ENCODE data around the gene MCM3AP. TPM values are rescaled to one million over a fixed set of nuclear protein-coding genes. Genes with fewer than 3 reads are reported as not detected.
"Not testable (repeated sequence)": the region's sequence is repeated elsewhere in the genome, so short reads cannot be mapped to it uniquely, and the experiment has no call there.

MCM3AP gene
- total RNA-seq, 2 experiments from 2014 or later: 71.1 to 106 TPM

- Mint-ChIP-seq H3K4me1 (peaks cover 6% of the 10 kb centered on the region), H3K27ac (no peak overlapping the region), H3K9me3 (ENCODE audit: low read depth) (no peaks in the 10 kb centered on the region), H3K36me3 (ENCODE audit: low read depth) (peaks cover 70% of the 10 kb centered on the region), H3K27me3 (no peaks in the 10 kb centered on the region), H3K4me3 (no peak overlapping the region)
- intact Hi-C loops (cut with DNase I, micrococcal nuclease): no loop called here
- DNase-seq (no peak), ATAC-seq (no peak)
- POLR2A ChIA-PET: no interaction called here
- CTCF ChIA-PET: no interaction called here
Observed at GRCh38 chr21:46237474-46237873, 47.9 kb downstream of the MCM3AP start.

- peaks cover 21% of the 10 kb centered on the region for H3K4me1 Mint-ChIP-seq
- ChIA-PET POLR2A (no interaction called here), CTCF (interaction anchor here (1.2 kb wide), 1 partner anchor 20 kb away, joined by 3 read pairs; no protein-coding TSS in a partner anchor)
- ATAC-seq (no peak), DNase-seq (no peak)
- peak overlapping the region; percentile 19 for H3K27ac Mint-ChIP-seq
- H3K27me3 Mint-ChIP-seq: no peaks in the 10 kb centered on the region
- no peak overlapping the region for H3K4me3 Mint-ChIP-seq
- H3K9me3 Mint-ChIP-seq (ENCODE audit: low read depth): peaks cover 2% of the 10 kb centered on the region
- H3K36me3 Mint-ChIP-seq (ENCODE audit: low read depth): peaks cover 71% of the 10 kb centered on the region
- intact Hi-C loops (cut with DNase I, micrococcal nuclease): no loop called here
Observed at GRCh38 chr21:46234436-46234950, 50.9 kb downstream of the MCM3AP start.

GRCh38 chr21:46229923-46230260 is 55.5 kb downstream of the MCM3AP start:
- H3K36me3 Mint-ChIP-seq (ENCODE audit: low read depth): peaks cover 47% of the 10 kb centered on the region
- peak overlapping the region; percentile 56 for H3K27ac Mint-ChIP-seq
- peaks cover 46% of the 10 kb centered on the region for H3K4me1 Mint-ChIP-seq
- ATAC-seq: no peak
- no peak for DNase-seq
- CTCF ChIA-PET: interaction anchor here (0.7 to 1.3 kb wide), 3 partner anchors 14 to 86 kb away, joined by 3 to 4 read pairs (median 3); no protein-coding TSS in a partner anchor
- POLR2A ChIA-PET: interaction anchor here (0.9 kb wide), 1 partner anchor 93 kb away, joined by 3 read pairs; no protein-coding TSS in a partner anchor
- intact Hi-C loops (cut with DNase I, micrococcal nuclease): loop anchor here (1.0 to 10.0 kb wide), 9 partner anchors 23 to 1893 kb away; partner anchors contain the start of genes YBEY (in 2 of the 2), C21orf58 (in 1 of the 2), CFAP410 (in 1 of the 2) and COL6A1 (in 1 of the 2)
- peaks cover 2% of the 10 kb centered on the region for H3K9me3 Mint-ChIP-seq (ENCODE audit: low read depth)
- no peaks in the 10 kb centered on the region for H3K27me3 Mint-ChIP-seq
- H3K4me3 Mint-ChIP-seq: peak overlapping the region; percentile 77

- intact Hi-C loops (cut with DNase I, micrococcal nuclease): loop anchor here (1.0 to 10.0 kb wide), 8 partner anchors 23 to 1892 kb away; partner anchors contain the start of genes YBEY (in 2 of the 2), C21orf58 (in 1 of the 2), CFAP410 (in 1 of the 2) and COL6A1 (in 1 of the 2)
- ATAC-seq (peak; percentile 46), DNase-seq (no peak)
- H3K4me3 Mint-ChIP-seq: peak overlapping the region; percentile 77
- H3K27me3 Mint-ChIP-seq: no peaks in the 10 kb centered on the region
- H3K27ac Mint-ChIP-seq: peak overlapping the region; percentile 91
- H3K9me3 Mint-ChIP-seq (ENCODE audit: low read depth): peaks cover 2% of the 10 kb centered on the region
- H3K36me3 Mint-ChIP-seq (ENCODE audit: low read depth): peaks cover 42% of the 10 kb centered on the region
- CTCF ChIA-PET: interaction anchor here (0.7 to 1.2 kb wide), 2 partner anchors 31 to 86 kb away, joined by 3 to 4 read pairs; no protein-coding TSS in a partner anchor
- peaks cover 46% of the 10 kb centered on the region for H3K4me1 Mint-ChIP-seq
- POLR2A ChIA-PET: interaction anchor here (0.6 to 0.9 kb wide), 2 partner anchors 94 to 500 kb away, joined by 3 read pairs; no protein-coding TSS in a partner anchor
Observed at GRCh38 chr21:46229133-46229922, 56.1 kb downstream of the MCM3AP start.

- ChIA-PET CTCF (interaction anchor here (0.8 kb wide), 1 partner anchor 14 kb away, joined by 3 read pairs; no protein-coding TSS in a partner anchor), POLR2A (no interaction called here)
- peaks cover 33% of the 10 kb centered on the region for H3K36me3 Mint-ChIP-seq (ENCODE audit: low read depth)
- H3K9me3 Mint-ChIP-seq (ENCODE audit: low read depth): peaks cover 2% of the 10 kb centered on the region
- DNase-seq (peak; percentile 98), ATAC-seq (peak; percentile 95)
- intact Hi-C loops (cut with DNase I, micrococcal nuclease): loop anchor here (1.0 to 10.0 kb wide), 13 partner anchors 24 to 1891 kb away; partner anchors contain the start of genes PCNT (in 2 of the 2), YBEY (in 2 of the 2), C21orf58 (in 1 of the 2) and CFAP410 (in 1 of the 2)
- H3K27me3 Mint-ChIP-seq: no peaks in the 10 kb centered on the region
- H3K4me3 Mint-ChIP-seq: peak within 1 kb of the TSS; percentile 77
- H3K27ac Mint-ChIP-seq: peak within 1 kb of the TSS; percentile 91
- H3K4me1 Mint-ChIP-seq: peaks cover 41% of the 10 kb centered on the region
Observed at GRCh38 chr21:46228345-46229051, 56.9 kb downstream of the MCM3AP start, which contains the start of gene LSS. LSS (minus strand) TSS chr21:46228774; CDS start chr21:46228745, 29 bp downstream.

GRCh38 chr21:46227811-46228344 is 57.5 kb downstream of the MCM3AP start:
- H3K27me3 Mint-ChIP-seq: no peaks in the 10 kb centered on the region
- DNase-seq (no peak), ATAC-seq (no peak)
- peaks cover 2% of the 10 kb centered on the region for H3K9me3 Mint-ChIP-seq (ENCODE audit: low read depth)
- POLR2A ChIA-PET: no interaction called here
- CTCF ChIA-PET: interaction anchor here (0.8 to 0.9 kb wide), 2 partner anchors 15 to 257 kb away, joined by 3 to 5 read pairs; no protein-coding TSS in a partner anchor
- peaks cover 41% of the 10 kb centered on the region for H3K4me1 Mint-ChIP-seq
- H3K36me3 Mint-ChIP-seq (ENCODE audit: low read depth): peaks cover 27% of the 10 kb centered on the region
- peak overlapping the region; percentile 77 for H3K4me3 Mint-ChIP-seq
- intact Hi-C loops (cut with DNase I, micrococcal nuclease): loop anchor here (1.0 to 10.0 kb wide), 12 partner anchors 25 to 1891 kb away; partner anchors contain the start of genes PCNT (in 2 of the 2), C21orf58 (in 1 of the 2), CFAP410 (in 1 of the 2) and COL6A2 (in 1 of the 2)
- H3K27ac Mint-ChIP-seq: peak overlapping the region; percentile 53

- no peaks in the 10 kb centered on the region for H3K27me3 Mint-ChIP-seq
- ChIA-PET CTCF (interaction anchor here (0.9 kb wide), 1 partner anchor 256 kb away, joined by 5 read pairs; no protein-coding TSS in a partner anchor), POLR2A (no interaction called here)
- peaks cover 41% of the 10 kb centered on the region for H3K4me1 Mint-ChIP-seq
- no peak for ATAC-seq
- DNase-seq: peak; percentile 13
- peak overlapping the region; percentile 77 for H3K4me3 Mint-ChIP-seq
- peak overlapping the region; percentile 53 for H3K27ac Mint-ChIP-seq
- H3K36me3 Mint-ChIP-seq (ENCODE audit: low read depth): peaks cover 19% of the 10 kb centered on the region
- intact Hi-C loops (cut with DNase I, micrococcal nuclease): loop anchor here (2.0 to 10.0 kb wide), 5 partner anchors 38 to 1890 kb away; partner anchors contain the start of genes C21orf58 (in 1 of the 2), CFAP410 (in 1 of the 2), MCM3AP (in 1 of the 2) and PCNT (in 1 of the 2)
- H3K9me3 Mint-ChIP-seq (ENCODE audit: low read depth): peaks cover 2% of the 10 kb centered on the region
Observed at GRCh38 chr21:46226920-46227599, 58.4 kb downstream of the MCM3AP start.

GRCh38 chr21:46226146-46226545 is 59.3 kb downstream of the MCM3AP start:
- no peaks in the 10 kb centered on the region for H3K27me3 Mint-ChIP-seq
- no peak overlapping the region for H3K4me3 Mint-ChIP-seq
- H3K9me3 Mint-ChIP-seq (ENCODE audit: low read depth): peaks cover under 1% of the 10 kb centered on the region
- no peak for DNase-seq
- ATAC-seq: no peak
- ChIA-PET POLR2A (no interaction called here), CTCF (no interaction called here)
- intact Hi-C loops (cut with DNase I, micrococcal nuclease): loop anchor here (2.0 to 10.0 kb wide), 5 partner anchors 37 to 1889 kb away; partner anchors contain the start of genes C21orf58 (in 1 of the 2), CFAP410 (in 1 of the 2), MCM3AP (in 1 of the 2) and PCNT (in 1 of the 2)
- peaks cover 36% of the 10 kb centered on the region for H3K4me1 Mint-ChIP-seq
- H3K36me3 Mint-ChIP-seq (ENCODE audit: low read depth): peaks cover 12% of the 10 kb centered on the region
- no peak overlapping the region for H3K27ac Mint-ChIP-seq

- H3K27ac Mint-ChIP-seq: not testable (repeated sequence)
- intact Hi-C loops (cut with DNase I, micrococcal nuclease): loop anchor here in 1 of 2 experiments (10.0 kb wide), 1 partner anchor 101 kb away; the partner anchor contains the start of genes C21orf58 and PCNT
Observed at GRCh38 chr21:46223661-46224060, 61.8 kb downstream of the MCM3AP start.

GRCh38 chr21:46223217-46223616 is 62.2 kb downstream of the MCM3AP start:
- CTCF ChIA-PET: interaction anchor here (0.8 kb wide), 1 partner anchor 24 kb away, joined by 4 read pairs; no protein-coding TSS in a partner anchor
- Mint-ChIP-seq H3K9me3 (ENCODE audit: low read depth) (no peaks in the 10 kb centered on the region), H3K4me3 (no peak overlapping the region), H3K27me3 (no peaks in the 10 kb centered on the region), H3K4me1 (peaks cover 23% of the 10 kb centered on the region), H3K36me3 (ENCODE audit: low read depth) (peaks cover 2% of the 10 kb centered on the region), H3K27ac (no peak overlapping the region)
- DNase-seq (no peak), ATAC-seq (no peak)
- intact Hi-C loops (cut with DNase I, micrococcal nuclease): loop anchor here in 1 of 2 experiments (10.0 kb wide), 1 partner anchor 102 kb away; the partner anchor contains the start of genes C21orf58 and PCNT
- POLR2A ChIA-PET: no interaction called here

More at GRCh38 chr21:46223661-46224060, 61.8 kb downstream of the MCM3AP start:
- POLR2A ChIA-PET; ATAC-seq; H3K36me3 Mint-ChIP-seq (ENCODE audit: low read depth); H3K9me3 Mint-ChIP-seq (ENCODE audit: low read depth); H3K27me3 Mint-ChIP-seq; H3K4me3 Mint-ChIP-seq; DNase-seq: not testable (repeated sequence)
- CTCF ChIA-PET: interaction anchor here (0.8 kb wide), 1 partner anchor 24 kb away, joined by 4 read pairs; no protein-coding TSS in a partner anchor
- H3K4me1 Mint-ChIP-seq: peaks cover 23% of the 10 kb centered on the region
